GM21528 (cell line): Measurements from ENCODE around the gene SMARCC1.

ENCODE experiments used
- ATAC-seq: cut with Tn5 transposase; IDR thresholded peaks from one replicate; pipeline ENCODE4 v1.9.1; 2021; ENCODE audit warnings: mild to moderate bottlenecking, moderate library complexity; ENCODE audit not compliant: unreplicated experiment, low FRiP score

Gene SMARCC1

GRCh38 chr3:47565734-47566550, 215.8 kb downstream of the SMARCC1 start:
- no peak for ATAC-seq

GRCh38 chr3:47556351-47556750, 225.3 kb downstream of the SMARCC1 start:
- ATAC-seq: no peak

- no peak for ATAC-seq
Observed at GRCh38 chr3:47554335-47554734, 227.4 kb downstream of the SMARCC1 start.

GRCh38 chr3:47553407-47553806, 228.3 kb downstream of the SMARCC1 start:
- no peak for ATAC-seq

- ATAC-seq: no peak
Observed at GRCh38 chr3:47542471-47543173, 239.1 kb downstream of the SMARCC1 start.

- ATAC-seq: no peak
Observed at GRCh38 chr3:47541583-47542108, 240.0 kb downstream of the SMARCC1 start.

GRCh38 chr3:47540281-47540680, 241.4 kb downstream of the SMARCC1 start:
- ATAC-seq: no peak

- ATAC-seq: no peak
Observed at GRCh38 chr3:47536967-47537366, 244.7 kb downstream of the SMARCC1 start.

- no peak for ATAC-seq
Observed at GRCh38 chr3:47536221-47536891, 245.3 kb downstream of the SMARCC1 start.
